Suppressor macrophage treated with lipopolysaccharide for 1 hour (primary cell): ENCODE data around the gene MGAM2.

ENCODE experiments used
- DNase-seq, 3 donors: peaks; one replicate each; pipeline ENCODE4 v3.0.0-alpha.2; 2020 to 2022

Gene MGAM2

DNA sequence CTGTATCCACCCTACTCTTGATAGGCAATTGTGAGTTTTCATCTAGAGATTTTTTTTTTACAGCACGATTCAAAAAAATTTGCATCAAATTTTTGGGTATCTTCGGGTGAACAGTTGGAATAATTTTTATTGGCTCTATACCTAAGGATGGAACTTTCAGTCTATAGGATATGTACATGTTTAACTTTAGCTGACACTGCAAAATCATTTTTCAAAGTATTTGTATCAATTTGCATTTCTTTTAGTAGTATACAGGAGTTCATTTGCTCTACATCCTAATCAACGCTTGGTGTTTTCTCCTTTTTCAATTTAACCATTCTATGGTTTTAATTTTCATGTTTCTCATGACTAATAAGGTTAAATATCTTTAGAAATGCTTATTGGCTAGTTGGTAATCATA is 11.7 kb downstream of the MGAM2 start:
- no peak for DNase-seq

DNA sequence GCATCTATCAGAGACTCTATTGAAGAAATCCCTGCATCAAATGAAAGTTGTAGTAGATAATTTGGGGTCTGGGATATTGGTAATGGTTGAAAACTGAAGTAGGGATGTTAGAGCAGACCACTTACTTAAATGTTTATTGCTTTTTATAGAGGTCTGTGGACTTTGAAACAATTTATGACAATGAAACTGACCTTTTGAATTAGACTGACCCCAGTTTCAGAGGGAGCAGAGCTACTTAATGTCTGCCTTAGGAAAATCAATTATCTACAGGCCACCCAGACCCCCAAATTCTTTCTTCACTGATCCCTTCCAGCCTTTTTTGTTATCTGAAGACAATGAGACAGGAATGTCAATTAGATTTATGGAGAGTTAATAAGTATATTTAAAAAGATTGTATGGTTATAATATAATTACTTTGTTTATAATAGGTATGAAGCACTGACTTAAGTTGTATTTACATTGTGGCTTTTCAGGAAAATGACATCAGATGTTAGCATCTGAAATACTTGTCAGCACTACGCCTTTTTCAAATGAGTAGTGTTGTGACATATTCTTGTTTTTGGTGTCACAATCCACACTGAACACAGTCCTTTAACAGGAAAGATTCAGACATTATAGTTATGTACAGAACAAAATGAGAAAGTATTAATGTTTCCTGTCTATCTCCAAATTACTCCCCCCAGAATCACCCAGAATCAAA is 13.9 kb downstream of the MGAM2 start:
- peak in 2 of 3 donors; percentile 34 to 55 for DNase-seq

DNA sequence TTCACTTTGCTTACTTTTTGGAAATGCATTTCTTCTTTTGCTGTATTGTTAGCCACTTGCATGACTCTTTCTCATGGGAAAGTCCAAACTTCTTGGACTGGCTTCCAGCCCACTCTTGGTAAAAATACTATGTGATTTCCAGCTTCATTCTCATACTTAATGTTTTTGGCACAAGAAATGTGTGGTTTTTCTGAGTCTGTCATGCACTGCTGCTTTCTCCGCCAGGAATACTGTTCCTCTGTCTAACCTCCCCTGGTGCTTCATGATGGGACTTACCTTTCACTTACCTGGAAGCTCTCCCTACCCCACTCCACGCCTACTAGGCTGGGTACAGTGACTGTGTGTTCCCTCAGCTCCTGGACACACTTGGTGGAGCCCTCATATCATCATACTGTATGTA is 18.7 kb downstream of the MGAM2 start:
- DNase-seq, result peak; percentile 46 to 68 (median 52)

DNA sequence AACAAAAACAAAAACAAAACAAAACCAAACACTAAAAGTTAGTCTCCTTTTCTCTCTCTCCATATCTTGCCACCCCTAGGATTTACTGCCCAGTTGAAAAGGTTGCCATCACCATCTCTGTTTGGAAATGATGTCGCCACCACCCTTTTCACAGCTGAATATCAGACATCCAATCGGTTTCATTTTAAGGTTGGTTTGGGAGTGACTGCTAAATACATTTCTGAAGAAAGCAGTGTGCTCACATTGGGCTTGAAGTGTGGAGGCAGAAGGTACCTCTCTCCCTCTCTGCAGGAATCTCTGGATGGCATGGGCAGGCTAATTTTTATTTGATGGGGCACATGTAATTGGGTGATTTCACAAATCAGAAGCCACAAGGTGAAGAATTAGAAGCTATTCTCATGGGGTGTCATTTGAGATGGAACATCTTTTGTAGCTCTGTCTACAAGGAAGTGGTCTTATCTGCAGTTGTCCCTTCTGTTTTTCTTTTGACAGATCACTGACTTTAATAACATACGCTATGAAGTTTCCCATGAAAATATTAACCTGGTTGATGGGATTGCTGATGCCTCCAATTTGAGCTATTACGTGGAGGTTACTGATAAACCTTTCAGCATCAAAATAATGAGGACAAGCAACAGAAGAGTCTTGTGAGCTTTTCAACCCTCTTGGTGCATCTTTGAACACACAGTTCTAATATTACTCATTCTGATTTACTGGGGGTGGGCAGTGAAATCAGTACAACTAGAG is 20.1 kb downstream of the MGAM2 start:
- peak in 1 of 3 donors; percentile 3 for DNase-seq

DNA sequence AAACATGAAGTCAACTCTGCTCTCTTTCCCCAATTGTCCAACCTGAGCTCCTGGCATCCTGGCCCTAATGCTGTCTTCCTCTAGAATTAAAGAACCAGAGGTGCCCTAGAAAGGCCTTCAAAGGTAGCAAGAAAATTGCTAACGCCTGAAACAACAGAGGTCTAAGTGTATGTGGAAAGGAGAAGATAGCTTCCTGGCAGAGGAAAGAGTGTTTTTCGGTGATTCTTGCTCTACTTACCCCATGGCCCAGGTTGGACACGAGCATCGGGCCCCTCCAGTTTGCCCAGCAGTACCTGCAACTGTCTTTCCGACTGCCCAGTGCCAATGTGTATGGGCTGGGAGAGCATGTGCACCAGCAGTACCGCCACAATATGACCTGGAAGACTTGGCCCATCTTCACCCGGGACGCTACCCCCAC is 22.2 kb downstream of the MGAM2 start:
- DNase-seq, result no peak

DNA sequence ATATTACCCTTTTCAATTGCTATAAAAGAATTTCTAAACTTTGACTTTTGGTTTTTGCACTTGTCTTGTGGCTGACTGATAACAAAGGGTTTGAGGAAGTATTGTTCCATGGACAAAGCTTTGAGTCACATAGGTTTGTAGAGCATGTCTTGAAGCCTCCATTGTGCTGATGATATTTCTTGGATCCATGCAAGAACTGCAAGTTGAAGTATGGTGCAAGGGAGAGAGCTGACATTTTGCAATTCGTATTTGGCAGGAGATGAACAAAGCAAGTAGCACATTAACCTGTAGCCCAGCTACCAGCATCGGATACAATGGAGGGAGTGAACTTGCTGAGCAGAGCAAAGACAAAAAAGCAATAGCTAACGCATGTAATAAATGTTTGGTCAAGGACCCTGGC is 23.4 kb downstream of the MGAM2 start:
- DNase-seq, result peak in 1 of 3 donors; percentile 21

DNA sequence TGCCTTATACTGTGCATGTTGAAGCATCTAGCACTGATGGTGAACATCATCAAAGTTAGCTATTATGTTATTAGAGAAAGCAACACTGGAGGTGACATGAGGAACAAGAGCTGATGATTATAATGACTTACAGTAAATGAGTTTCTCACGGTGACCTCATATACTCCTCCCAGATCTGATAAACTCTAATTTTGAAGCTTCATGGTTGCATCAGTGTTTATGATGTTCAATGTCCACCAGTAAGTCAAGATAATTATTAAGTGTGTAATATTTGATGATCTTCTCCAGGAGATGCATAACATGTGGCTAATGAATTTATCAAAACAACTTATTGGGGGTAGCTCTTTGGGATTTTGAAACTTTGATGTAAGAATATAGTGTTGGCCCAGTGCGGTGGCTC is 27.5 kb downstream of the MGAM2 start:
- no peak for DNase-seq

DNA sequence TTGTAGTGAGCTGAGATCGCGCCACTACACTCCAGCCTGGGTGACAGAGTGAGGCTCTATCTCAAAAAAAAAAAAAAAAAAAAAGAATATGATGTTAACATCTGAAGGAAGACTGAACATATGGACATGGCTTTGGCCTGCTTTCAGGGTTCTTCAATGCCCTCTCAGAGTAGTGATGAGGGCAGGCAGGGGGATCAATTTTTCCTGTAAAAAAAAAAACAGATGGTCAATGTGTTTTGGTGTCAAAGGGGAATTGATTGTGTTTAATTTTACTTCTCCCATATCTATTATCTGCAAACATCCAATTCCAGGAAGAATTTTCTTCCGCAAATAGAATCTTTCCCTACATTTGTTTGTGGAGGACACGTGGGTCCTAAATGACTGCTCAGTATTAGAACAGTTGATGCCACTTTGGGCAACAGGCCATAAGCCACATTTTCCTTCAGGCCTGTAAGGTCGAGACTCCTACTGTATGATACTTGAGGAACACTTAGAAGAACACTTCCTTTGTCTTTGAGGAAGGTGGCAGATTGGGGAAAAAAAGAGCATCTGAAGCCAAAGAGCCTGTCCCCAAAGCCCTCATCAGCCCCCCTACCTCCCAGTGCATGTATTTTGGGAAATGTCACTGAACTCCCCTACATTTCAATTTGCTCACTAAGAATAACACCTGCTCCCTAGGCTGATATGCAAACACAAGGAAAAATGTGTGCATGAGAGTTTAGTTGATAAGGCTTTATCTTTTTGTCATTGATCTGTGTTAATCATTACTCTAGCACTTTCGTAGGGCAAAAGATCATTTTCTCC is 28.3 kb downstream of the MGAM2 start:
- no peak for DNase-seq

DNA sequence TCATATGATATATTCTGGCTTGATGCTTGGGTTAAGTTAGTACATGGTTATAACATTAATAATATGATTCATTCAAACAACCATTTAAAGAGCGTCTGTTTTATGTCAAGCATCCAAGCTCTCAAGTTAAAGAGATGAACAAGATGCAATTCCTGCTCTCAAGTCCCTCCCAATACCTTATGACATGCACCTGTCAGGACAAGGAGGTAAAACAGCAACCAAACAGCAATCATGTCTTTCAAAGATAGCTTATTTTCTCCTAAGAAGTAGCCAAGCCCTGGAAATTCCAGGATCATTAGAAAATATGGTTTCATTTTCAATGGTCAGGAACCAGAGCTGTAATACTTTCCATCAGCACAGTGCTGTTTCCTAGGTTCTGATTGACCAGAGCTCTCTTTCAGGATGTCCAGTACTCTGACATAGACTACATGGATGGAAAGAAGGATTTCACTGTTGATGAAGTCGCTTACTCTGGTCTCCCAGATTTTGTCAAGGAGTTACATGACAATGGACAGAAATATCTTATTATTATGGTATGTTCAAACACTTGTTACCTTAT is 29.0 kb downstream of the MGAM2 start:
- DNase-seq, result peak in 1 of 3 donors; percentile 3

DNA sequence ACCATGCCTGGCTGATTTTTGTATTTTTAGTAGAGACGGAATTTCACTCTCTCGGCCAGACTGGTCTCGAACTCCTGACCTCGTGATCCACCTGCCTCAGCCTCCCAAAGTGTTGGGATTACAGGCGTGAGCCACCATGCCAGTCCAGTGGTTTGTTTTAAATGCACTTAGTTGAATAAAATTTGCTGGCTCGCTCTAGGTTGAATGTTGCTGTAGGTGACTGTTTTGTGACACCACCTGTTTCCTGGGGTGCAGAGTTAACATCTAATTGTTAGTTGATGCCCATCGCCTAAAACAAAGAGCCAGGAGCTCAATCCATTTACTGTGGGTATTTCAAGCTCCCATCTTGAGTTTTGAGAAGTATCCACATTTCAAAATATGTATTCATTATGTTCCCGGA is 31.2 kb downstream of the MGAM2 start:
- DNase-seq, result no peak

DNA sequence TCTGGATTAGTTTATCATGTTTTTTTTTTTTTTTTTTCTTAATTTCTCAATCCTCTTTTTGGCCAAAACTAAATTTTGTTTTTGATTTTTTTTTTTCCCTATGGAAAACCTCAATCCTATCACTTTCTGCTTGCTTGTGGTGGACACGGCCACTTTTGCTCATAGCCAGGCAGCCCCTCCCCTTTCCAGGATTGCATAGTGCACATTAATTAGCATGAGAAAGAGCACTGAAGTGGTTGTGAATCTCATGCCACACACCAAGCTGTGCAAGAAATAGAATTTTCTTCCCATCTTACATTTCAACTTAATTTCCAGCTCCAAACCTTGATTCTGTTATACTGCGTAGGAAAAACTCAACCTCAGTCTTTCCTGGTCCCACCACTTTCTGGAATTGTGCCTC is 34.6 kb downstream of the MGAM2 start:
- DNase-seq, result no peak

DNA sequence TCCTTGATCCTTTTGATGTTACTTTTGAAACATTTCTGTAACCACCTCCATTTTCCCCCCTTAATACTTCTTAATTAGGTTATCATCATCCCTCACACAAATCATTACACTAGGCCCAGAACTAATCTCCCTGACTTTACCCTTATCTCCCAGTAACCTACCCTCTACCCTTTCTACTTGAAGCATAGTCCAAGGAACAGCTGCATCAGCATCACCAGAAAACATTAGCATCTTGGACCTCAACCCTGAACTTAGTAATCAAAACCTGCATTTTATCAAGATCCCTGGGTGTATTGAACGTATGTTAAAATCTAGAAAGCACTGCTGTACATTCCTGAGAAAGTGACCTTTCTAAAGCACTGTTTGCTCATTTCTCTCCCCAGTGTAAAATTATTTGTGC is 38.8 kb downstream of the MGAM2 start:
- no peak for DNase-seq

DNA sequence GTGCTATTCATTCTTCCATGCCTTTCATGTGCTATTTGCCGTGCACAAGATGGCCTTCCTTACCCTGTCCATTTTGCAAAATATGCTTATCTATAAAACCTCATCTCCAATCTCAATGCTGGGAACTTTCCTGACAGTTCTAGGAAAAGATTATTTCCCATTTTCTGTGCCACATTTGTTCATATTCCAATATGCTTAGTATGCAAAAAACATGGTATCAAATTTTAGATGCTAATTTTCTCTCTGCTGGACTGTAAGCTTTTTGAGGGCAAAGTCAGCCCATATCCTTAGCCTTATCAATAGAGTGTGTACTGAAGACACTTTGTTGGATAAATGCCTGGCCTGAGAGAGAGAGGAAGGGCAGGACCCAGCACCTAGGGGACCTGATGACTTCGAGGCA is 39.4 kb downstream of the MGAM2 start:
- DNase-seq, result no peak

DNA sequence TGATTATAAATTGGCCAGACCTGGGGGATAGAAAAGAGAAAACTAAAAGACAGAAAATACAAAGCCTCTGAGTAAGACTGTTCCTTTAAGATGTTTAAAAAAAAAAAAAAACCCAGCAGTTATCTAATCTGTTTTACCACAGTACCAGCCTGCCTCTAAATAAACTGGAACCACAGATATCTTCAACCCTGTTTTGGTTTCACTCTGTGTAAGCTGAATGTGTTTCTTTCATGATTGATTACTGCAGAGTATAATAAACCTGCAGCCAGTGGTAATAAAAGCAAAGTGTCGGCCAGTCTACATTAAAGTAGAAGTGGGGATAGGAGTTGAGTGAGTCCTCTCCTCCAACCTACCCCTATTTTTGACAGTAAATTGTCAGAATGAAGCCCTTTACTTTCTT is 40.6 kb downstream of the MGAM2 start:
- no peak for DNase-seq

DNA sequence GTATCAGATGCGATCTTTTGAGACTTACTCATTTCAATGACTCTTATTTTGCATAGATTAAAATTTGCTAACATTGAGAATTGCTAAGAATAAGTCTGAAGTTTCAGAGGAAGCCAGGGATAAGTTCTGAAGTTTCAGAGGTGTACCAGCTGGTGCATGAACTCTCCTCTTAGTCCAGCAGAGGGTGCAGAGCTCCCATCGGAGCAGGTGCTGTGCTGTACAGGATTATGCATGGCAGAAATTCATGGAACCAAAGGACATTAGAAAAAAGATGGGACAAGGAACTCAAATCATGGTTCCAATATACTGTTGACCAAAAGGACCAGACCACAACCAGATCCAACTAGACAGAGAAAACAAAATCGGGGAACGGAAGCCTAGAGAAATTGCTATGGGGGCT is 41.9 kb downstream of the MGAM2 start:
- peak; percentile 26 to 30 (median 27) for DNase-seq

DNA sequence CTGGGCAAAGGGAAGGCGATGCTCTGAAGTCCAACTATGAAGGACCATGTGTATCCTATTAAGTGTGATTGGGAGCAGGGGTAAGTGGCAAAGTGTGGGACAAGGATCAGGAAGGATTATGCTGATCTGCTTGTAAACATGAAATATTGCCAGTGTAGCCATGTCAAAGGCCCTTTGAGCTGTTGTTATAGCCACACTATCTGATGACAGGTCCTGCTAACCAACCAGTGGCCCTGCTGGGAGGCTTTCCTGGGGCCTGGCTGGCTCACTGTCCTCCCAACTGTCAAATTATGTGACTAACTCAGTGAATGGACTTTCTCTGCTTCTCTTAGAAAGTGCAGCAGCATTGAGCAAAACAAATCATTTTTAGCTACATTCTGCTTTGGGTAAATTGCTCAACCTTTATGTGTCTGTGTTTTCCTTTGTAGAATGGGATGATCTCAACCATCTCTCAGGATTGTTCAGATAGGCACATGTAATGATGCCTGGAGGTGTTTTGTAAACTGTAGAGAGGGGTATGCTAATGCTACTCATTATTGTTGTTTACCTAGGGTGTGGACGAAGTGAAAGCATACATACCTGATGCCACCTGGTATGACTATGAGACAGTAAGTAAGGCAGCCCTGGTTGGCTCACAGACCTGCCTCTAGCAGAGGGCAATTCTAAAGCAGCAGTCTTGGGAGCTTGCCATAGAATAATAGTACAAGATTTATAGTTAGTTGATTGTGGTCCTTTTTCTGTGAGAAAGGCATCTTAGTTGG is 47.4 kb downstream of the MGAM2 start:
- no peak for DNase-seq

DNA sequence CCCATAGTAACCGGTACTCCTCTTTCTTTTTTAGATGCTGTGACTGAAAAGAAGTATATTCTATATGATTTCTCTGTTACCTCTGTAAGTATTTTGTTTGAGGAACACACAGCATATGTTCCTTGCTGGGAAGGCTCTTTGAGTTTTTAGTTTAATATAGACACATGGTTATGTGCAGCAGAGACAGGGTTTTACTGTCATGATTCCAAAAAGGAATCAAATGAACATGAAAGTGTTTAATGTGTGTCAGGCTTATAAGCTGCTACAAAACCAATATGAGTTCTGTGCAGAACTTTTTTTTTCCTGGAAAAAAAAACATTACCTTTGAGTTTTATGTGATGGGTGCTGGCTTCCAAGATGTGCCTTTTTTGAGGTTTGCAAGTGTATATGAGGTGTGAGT is 50.4 kb downstream of the MGAM2 start:
- no peak for DNase-seq

DNA sequence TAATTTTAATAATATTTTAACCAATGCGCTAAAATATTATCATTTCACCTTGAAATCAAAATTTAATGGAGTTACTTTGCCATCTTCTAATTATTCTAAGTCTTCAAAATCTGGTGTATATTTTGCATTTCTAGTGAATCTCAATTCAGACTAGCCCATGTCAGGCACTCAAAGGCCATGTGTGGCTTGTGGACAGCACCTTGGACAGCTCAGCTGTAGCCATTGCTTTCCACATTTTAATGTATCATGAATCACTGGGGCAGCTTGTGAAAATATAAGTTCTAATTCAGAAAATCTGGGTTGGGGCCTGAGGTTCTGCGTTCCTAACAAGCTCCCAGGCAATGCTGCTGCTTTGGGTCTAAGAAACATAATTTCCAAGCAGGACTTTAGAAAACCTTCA is 57.2 kb downstream of the MGAM2 start:
- peak in 2 of 3 donors; percentile 24 to 31 for DNase-seq

DNA sequence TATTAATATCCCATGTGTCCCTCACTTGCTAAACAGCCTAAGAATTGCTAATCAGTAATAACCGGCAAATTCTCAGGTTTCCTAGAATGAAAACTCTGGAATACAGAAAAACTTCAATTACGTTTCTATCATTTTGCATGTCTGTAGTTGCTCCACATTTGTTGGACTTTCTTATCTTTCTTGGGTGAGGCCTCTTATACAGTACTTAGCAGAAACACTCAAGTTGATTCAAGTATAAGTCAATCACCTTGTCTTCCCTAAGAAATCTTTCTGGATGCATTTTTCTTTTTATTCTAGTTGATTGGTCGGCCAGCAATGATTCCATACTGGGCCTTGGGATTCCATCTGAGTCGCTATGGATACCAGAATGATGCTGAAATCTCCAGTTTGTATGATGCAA is 61.4 kb downstream of the MGAM2 start:
- DNase-seq, result no peak

DNA sequence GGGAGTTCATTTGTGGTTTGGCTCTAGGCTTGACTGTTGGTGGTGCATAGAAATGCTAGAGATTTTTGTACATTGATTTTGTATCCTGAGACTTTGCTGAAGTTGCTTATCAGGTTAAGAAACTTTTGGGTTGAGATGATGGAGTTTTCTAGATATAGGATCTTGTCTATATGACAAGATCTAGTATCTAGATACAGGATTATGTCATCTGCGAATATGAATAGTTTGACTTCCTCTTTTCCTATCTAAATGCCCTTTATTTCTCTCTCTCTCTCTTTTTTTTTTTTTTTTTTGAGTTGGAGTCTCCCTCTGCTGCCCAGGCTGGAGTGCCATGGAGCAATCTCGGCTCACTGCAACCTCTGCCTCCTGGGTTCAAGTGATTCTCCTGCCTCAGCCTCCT is 62.9 kb downstream of the MGAM2 start:
- DNase-seq, result no peak

DNA sequence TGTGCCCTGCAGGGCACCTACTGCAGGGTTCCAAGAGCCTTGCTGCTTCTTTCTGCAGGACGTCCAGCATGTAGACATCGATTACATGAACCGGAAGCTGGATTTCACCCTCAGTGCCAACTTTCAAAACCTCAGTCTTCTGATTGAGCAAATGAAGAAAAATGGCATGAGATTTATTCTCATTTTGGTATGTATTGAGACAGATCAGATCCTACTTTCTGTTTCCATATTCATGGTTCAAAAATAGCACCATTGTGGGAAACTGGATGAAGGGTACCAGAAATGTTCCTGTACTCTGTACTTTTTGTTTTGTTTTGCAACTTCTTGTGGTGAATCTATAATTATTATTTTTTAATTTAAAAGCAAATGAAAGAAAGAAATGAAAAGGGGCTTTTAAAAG is 64.1 kb downstream of the MGAM2 start:
- peak in 1 of 3 donors; percentile 53 for DNase-seq

DNA sequence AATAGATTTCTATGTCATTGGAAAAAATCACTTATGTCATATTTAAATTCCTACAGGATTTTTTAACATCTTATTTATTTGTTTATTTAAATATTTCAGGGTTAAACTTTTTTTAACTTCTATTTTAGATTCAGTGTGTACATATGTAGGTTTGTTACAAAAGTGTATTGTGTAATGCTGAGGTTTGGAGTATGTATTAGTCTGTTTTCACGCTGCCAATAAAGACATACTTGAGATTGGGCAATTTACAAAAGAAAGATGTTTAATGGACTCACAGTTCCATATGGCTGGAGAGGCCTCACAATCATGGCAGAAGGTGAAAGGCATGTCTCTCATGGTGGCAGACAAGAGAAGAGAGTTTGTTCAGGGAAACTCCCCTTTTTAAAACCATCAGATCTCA is 65.4 kb downstream of the MGAM2 start:
- no peak for DNase-seq

DNA sequence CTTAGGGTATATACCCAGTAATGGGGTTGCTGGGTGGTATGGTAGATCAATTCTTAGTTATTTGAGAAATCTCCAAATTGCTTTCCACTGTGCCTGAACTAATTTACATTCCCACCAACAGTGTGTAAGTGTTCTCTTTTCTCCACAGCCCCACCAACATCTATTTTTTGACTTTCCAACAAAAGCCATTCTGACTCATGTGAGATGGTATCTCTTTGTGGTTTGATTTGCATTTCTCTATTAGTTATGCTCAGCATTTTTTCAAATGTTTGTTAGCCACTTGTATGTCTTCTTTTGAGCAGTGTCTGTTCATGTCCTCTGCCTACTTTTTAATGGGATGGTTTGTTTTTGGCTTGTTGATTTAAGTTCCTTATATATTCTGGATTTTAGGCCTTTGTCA is 66.4 kb downstream of the MGAM2 start:
- DNase-seq, result peak in 2 of 3 donors; percentile 22 to 32
